ENCODE results near the gene NLRP4. TPM values are rescaled to one million over a fixed set of nuclear protein-coding genes. Genes with fewer than 3 reads are reported as not detected.
"Not testable (repeated sequence)": the region's sequence is repeated elsewhere in the genome, so short reads cannot be mapped to it uniquely, and the experiment has no call there.

Gene NLRP4
- polyA plus RNA-seq, 3 donors = not detected

GRCh38 chr19:55870736-55871135, 34.4 kb downstream of the NLRP4 start:
- DNase-seq (ENCODE audit: low read depth in 3 of 3, low spot score in 2 of 3) = no peak

GRCh38 chr19:55877211-55877610, 40.9 kb downstream of the NLRP4 start:
- no peak for DNase-seq (ENCODE audit: low read depth in 3 of 3, low spot score in 2 of 3)

- DNase-seq (ENCODE audit: low read depth in 3 of 3, low spot score in 2 of 3) = no peak
These were observed 46.3 kb downstream of the NLRP4 start for GRCh38 chr19:55882626-55883025.

- DNase-seq (ENCODE audit: low read depth in 3 of 3, low spot score in 2 of 3) = no peak
These were observed 62.6 kb downstream of the NLRP4 start for GRCh38 chr19:55898911-55899310.

GRCh38 chr19:55901369-55902079, 65.2 kb downstream of the NLRP4 start:
- DNase-seq (ENCODE audit: low read depth in 3 of 3, low spot score in 2 of 3) = no peak

- DNase-seq (ENCODE audit: low read depth in 3 of 3, low spot score in 2 of 3) = no peak
These were observed 65.9 kb downstream of the NLRP4 start for GRCh38 chr19:55902080-55902751.

- DNase-seq (ENCODE audit: low read depth in 3 of 3, low spot score in 2 of 3) = no peak
These were observed 70.9 kb downstream of the NLRP4 start for GRCh38 chr19:55907286-55907685.

GRCh38 chr19:55907746-55908145, 71.4 kb downstream of the NLRP4 start:
- no peak for DNase-seq (ENCODE audit: low read depth in 3 of 3, low spot score in 2 of 3)

GRCh38 chr19:55909801-55910200, 73.5 kb downstream of the NLRP4 start:
- no peak for DNase-seq (ENCODE audit: low read depth in 3 of 3, low spot score in 2 of 3)

- DNase-seq (ENCODE audit: low read depth in 3 of 3, low spot score in 2 of 3) = no peak
These were observed 76.6 kb downstream of the NLRP4 start for GRCh38 chr19:55912916-55913315.

GRCh38 chr19:55913643-55914268, 77.4 kb downstream of the NLRP4 start:
- no peak for DNase-seq (ENCODE audit: low read depth in 3 of 3, low spot score in 2 of 3)

- DNase-seq (ENCODE audit: low read depth in 3 of 3, low spot score in 2 of 3) = no peak
These were observed 87.2 kb downstream of the NLRP4 start for GRCh38 chr19:55923556-55923955.

- DNase-seq (ENCODE audit: low read depth in 3 of 3, low spot score in 2 of 3) = no peak
These were observed 91.7 kb downstream of the NLRP4 start for GRCh38 chr19:55927991-55928390.

- DNase-seq (ENCODE audit: low read depth in 3 of 3, low spot score in 2 of 3) = not testable (repeated sequence)
These were observed 92.9 kb downstream of the NLRP4 start for GRCh38 chr19:55929258-55929657.

- no peak for DNase-seq (ENCODE audit: low read depth in 3 of 3, low spot score in 2 of 3)
These were observed 94.7 kb downstream of the NLRP4 start for GRCh38 chr19:55930996-55931515.

Other genes with a start within 250 kb of the NLRP4 start
- 10 to 100 TPM; 16.6 to 18.9 (median 17.7) TPM for gene FIZ1, start 237.0 kb upstream of the NLRP4 start, polyA plus RNA-seq (ENCODE audit: insufficient read length in 3 of 3)
- gene ZNF524, start 236.3 kb upstream of the NLRP4 start, polyA plus RNA-seq (ENCODE audit: insufficient read length in 3 of 3) = 1 to 10 TPM; 6.0 to 8.1 (median 6.6) TPM
- gene ZNF865, start 230.9 kb upstream of the NLRP4 start, polyA plus RNA-seq (ENCODE audit: insufficient read length in 3 of 3) = 1 to 10 TPM; 5.1 to 7.0 (median 6.1) TPM
- gene ZNF784, start 212.0 kb upstream of the NLRP4 start, polyA plus RNA-seq (ENCODE audit: insufficient read length in 3 of 3) = 10 to 100 TPM in 2 of 3 donors, 1 to 10 TPM in 1; 9.1 to 10.8 (median 10.0) TPM
- 10 to 100 TPM; 33.3 to 39.6 (median 38.2) TPM for gene ZNF580, start 195.5 kb upstream of the NLRP4 start, polyA plus RNA-seq (ENCODE audit: insufficient read length in 3 of 3)
- 10 to 100 TPM; 22.1 to 24.5 (median 24.2) TPM for gene ZNF581, start 192.9 kb upstream of the NLRP4 start, polyA plus RNA-seq (ENCODE audit: insufficient read length in 3 of 3)
- 10 to 100 TPM; 19.1 to 20.8 (median 20.8) TPM for gene CCDC106, start 188.3 kb upstream of the NLRP4 start, polyA plus RNA-seq (ENCODE audit: insufficient read length in 3 of 3)
- 100 to 1,000 TPM; 156 to 170 (median 157) TPM for gene U2AF2, start 181.5 kb upstream of the NLRP4 start, polyA plus RNA-seq (ENCODE audit: insufficient read length in 3 of 3)
- 100 to 1,000 TPM in 1 of 3 donors, 10 to 100 TPM in 2; 82.7 to 104 (median 85.8) TPM for gene EPN1, start 161.3 kb upstream of the NLRP4 start, polyA plus RNA-seq (ENCODE audit: insufficient read length in 3 of 3)
- under 1 TPM in 1 of 3 donors, not detected in 2; 0.07 TPM for gene NLRP9, start 98.1 kb upstream of the NLRP4 start, polyA plus RNA-seq (ENCODE audit: insufficient read length in 3 of 3)
- gene RFPL4A, start 77.4 kb upstream of the NLRP4 start, polyA plus RNA-seq (ENCODE audit: insufficient read length in 3 of 3) = not detected
- gene RFPL4AL1, start 67.4 kb upstream of the NLRP4 start, polyA plus RNA-seq (ENCODE audit: insufficient read length in 3 of 3) = under 1 TPM in 1 of 3 donors, not detected in 2; 0.24 TPM
- gene NLRP11, start 4.5 kb upstream of the NLRP4 start, polyA plus RNA-seq (ENCODE audit: insufficient read length in 3 of 3) = under 1 TPM; 0.13 to 0.19 (median 0.15) TPM
- not detected for gene NLRP13, start 95.8 kb downstream of the NLRP4 start, polyA plus RNA-seq (ENCODE audit: insufficient read length in 3 of 3)
- gene NLRP8, start 111.3 kb downstream of the NLRP4 start, polyA plus RNA-seq (ENCODE audit: insufficient read length in 3 of 3) = not detected
- gene NLRP5, start 150.2 kb downstream of the NLRP4 start, polyA plus RNA-seq (ENCODE audit: insufficient read length in 3 of 3) = not detected

Measured in right renal cortex interstitium (tissue), 3 donors.